H1 (cell line): ENCODE measurements around the gene GLRX3.

Source experiments
- CHD2 ChIP-seq: IDR thresholded peaks from 2 replicates; pipeline ENCODE4 v1.6.1; 2012; ENCODE audit warnings: low read length, improper control_type of control experiment
- EP300 ChIP-seq, 2 experiments: IDR thresholded peaks; 1 replicate in 1 of 2; 2 replicates in 1 of 2; pipeline ENCODE4 v1.6.1; 2011 to 2012; ENCODE audit warnings: low read depth in 2 of 2, low read length in 2 of 2, mild to moderate bottlenecking in 2 of 2, borderline replicate concordance in 1 of 2, inconsistent platforms in 1 of 2, moderate library complexity in 1 of 2
- EZH2 ChIP-seq: fragments of 200-600 bp; sonication (generic); IDR thresholded peaks from 2 replicates; pipeline ENCODE4 v1.7.1; 2012; ENCODE audit warnings: low read depth, mild to moderate bottlenecking, moderate library complexity, low read length, inconsistent platforms; ENCODE audit not compliant: severe bottlenecking
- POLR2A ChIP-seq, 2 experiments: IDR thresholded peaks; 1 replicate in 1 of 2; 2 replicates in 1 of 2; pipeline ENCODE4 v1.6.1; 2011; ENCODE audit warnings: low read depth in 2 of 2, low read length in 2 of 2, mild to moderate bottlenecking in 2 of 2; ENCODE audit errors: control extremely low read depth in 1 of 2
- POLR2AphosphoS5 ChIP-seq: IDR thresholded peaks from 2 replicates; pipeline ENCODE4 v1.6.1; 2011; ENCODE audit warnings: low read depth, low read length
- TF ChIP-seq, protein P1 (sequence below), 3 experiments: IDR thresholded peaks; 1 replicate in 2 of 3; 2 replicates in 1 of 3; pipeline versions ENCODE4 v1.5.1 to v1.6.1; 2011; ENCODE audit warnings: low read length in 3 of 3, mild to moderate bottlenecking in 3 of 3, inconsistent platforms in 2 of 3, low read depth in 1 of 3, moderate library complexity in 1 of 3; ENCODE audit not compliant: insufficient read depth in 1 of 3; ENCODE audit errors: control extremely low read depth in 1 of 3

DNA sequence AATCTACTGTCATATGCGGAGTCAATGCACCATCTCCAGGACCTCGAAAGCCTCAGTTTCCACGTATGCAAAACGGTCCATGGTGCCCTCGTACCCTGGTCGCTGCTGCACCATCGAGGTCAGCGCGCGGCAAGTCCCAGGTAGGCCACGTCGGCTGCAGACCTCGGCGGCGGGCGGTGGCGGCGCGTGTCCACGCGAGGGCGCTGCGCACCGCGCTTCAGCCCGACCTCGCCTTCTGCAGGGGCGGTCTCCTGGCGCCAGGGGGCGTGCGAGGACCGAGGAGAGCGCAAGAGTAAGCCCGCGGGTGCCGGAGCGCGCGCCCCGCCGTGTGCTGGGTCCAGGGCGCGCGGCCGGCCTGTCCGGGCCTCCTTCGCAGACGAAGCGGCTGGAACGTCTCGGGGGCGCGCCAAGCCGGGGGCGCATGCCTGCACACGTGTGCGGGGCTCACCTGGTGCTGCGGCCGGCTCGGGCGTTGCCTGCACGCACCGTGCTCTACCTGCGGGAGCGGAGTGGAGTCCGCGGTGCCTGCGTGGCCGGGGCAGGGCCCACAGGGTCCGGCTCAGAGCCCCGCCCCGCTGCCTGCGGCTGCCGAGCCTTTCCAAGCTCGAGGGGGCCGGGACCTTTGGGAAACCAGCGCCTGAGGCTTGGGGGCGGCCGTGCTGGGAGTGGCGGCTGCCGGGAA is 54.0 kb downstream of the GLRX3 start:
- TF ChIP-seq, protein P1, sequence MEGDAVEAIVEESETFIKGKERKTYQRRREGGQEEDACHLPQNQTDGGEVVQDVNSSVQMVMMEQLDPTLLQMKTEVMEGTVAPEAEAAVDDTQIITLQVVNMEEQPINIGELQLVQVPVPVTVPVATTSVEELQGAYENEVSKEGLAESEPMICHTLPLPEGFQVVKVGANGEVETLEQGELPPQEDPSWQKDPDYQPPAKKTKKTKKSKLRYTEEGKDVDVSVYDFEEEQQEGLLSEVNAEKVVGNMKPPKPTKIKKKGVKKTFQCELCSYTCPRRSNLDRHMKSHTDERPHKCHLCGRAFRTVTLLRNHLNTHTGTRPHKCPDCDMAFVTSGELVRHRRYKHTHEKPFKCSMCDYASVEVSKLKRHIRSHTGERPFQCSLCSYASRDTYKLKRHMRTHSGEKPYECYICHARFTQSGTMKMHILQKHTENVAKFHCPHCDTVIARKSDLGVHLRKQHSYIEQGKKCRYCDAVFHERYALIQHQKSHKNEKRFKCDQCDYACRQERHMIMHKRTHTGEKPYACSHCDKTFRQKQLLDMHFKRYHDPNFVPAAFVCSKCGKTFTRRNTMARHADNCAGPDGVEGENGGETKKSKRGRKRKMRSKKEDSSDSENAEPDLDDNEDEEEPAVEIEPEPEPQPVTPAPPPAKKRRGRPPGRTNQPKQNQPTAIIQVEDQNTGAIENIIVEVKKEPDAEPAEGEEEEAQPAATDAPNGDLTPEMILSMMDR (IDR thresholded peaks at IDR 0.05; ENCODE audit: control extremely low read depth in 1 of 3, insufficient read depth in 1 of 3, low read depth in 1 of 3, low read length in 3 of 3), result peak; percentile 99 to 100 (median 100)
- TF ChIP-seq POLR2AphosphoS5, result peak; percentile 29; the same call in 1 of the 2 replicates
- TF ChIP-seq POLR2A (IDR thresholded peaks at IDR 0.05; ENCODE audit: control extremely low read depth in 1 of 2, low read depth in 2 of 2, low read length in 2 of 2), result peak in 1 of 2 experiments; percentile 8; a peak in 1 of 3 replicates
- peak in 1 of 2 experiments; percentile 31; a peak in 1 of 3 replicates for TF ChIP-seq EP300 (IDR thresholded peaks at IDR 0.05; ENCODE audit: borderline replicate concordance in 1 of 2, low read depth in 2 of 2, low read length in 2 of 2)
- TF ChIP-seq CHD2, result no peak
- TF ChIP-seq EZH2, result no peak
